Activated T-cell treated with anti-CD3 and anti-CD28 coated beads for 4 hours (primary cell): ENCODE data around the gene NCOA5.
"Not testable (repeated sequence)": the region's sequence is repeated elsewhere in the genome, so short reads cannot be mapped to it uniquely, and the experiment has no call there.

ENCODE experiments used
- DNase-seq: peaks from one replicate; pipeline ENCODE4 v3.0.0-alpha.2; 2020

NCOA5 gene

GRCh38 chr20:46119547-46119946, 29.8 kb upstream of the NCOA5 start:
- DNase-seq = no peak

GRCh38 chr20:46119028-46119546, 29.3 kb upstream of the NCOA5 start:
- no peak for DNase-seq

- DNase-seq = no peak
These were observed 28.8 kb upstream of the NCOA5 start for GRCh38 chr20:46118481-46119020.

GRCh38 chr20:46117704-46118467, 28.1 kb upstream of the NCOA5 start, which contains the start of gene CD40:
CD40 (plus strand) TSS chr20:46118314; CDS start chr20:46118344, 30 bp downstream.
- DNase-seq = peak; percentile 66

- DNase-seq = no peak
These were observed 24.7 kb upstream of the NCOA5 start for GRCh38 chr20:46114449-46114848.

- DNase-seq = no peak
These were observed 23.3 kb upstream of the NCOA5 start for GRCh38 chr20:46113113-46113470.

GRCh38 chr20:46112430-46113112, 22.8 kb upstream of the NCOA5 start:
- DNase-seq = no peak

GRCh38 chr20:46111836-46112212, 22.1 kb upstream of the NCOA5 start:
- no peak for DNase-seq

- DNase-seq = no peak
These were observed 21.5 kb upstream of the NCOA5 start for GRCh38 chr20:46111028-46111835.

- no peak for DNase-seq
These were observed 19.2 kb upstream of the NCOA5 start for GRCh38 chr20:46108976-46109375.

- DNase-seq = no peak
These were observed 18.7 kb upstream of the NCOA5 start for GRCh38 chr20:46108435-46108841.

- DNase-seq = no peak
These were observed 17.3 kb upstream of the NCOA5 start for GRCh38 chr20:46107061-46107460.

GRCh38 chr20:46104262-46104661, 14.5 kb upstream of the NCOA5 start:
- no peak for DNase-seq

- no peak for DNase-seq
These were observed 13.2 kb upstream of the NCOA5 start for GRCh38 chr20:46102940-46103339.

- no peak for DNase-seq
These were observed 12.2 kb upstream of the NCOA5 start for GRCh38 chr20:46101957-46102356.

- no peak for DNase-seq
These were observed 11.2 kb upstream of the NCOA5 start for GRCh38 chr20:46100988-46101387.

GRCh38 chr20:46100444-46100843, 10.7 kb upstream of the NCOA5 start:
- DNase-seq = not testable (repeated sequence)

- no peak for DNase-seq
These were observed 9.9 kb upstream of the NCOA5 start for GRCh38 chr20:46099491-46100287.

GRCh38 chr20:46093531-46093930, 3.8 kb upstream of the NCOA5 start:
- no peak for DNase-seq

- not testable (repeated sequence) for DNase-seq
These were observed 2.1 kb upstream of the NCOA5 start for GRCh38 chr20:46091622-46092535.

- DNase-seq = no peak
These were observed 670 bp downstream of the NCOA5 start for GRCh38 chr20:46089167-46089416.
